B cell (primary cell): ENCODE data around the gene PTGDR2. TPM values are rescaled to one million over a fixed set of nuclear protein-coding genes. Genes with fewer than 3 reads are reported as not detected.

Source experiments
- ATAC-seq: fragments of 200-7000 bp; cut with Tn5 transposase; one replicate; pipeline ENCODE4 v1.10.0; 2021; ENCODE audit warnings: low read depth, mild to moderate bottlenecking, moderate number of reproducible peaks, moderate library complexity
- CTCF ChIA-PET: fragments of 350-600 bp; sonication (Branson Sonifier 250); formaldehyde crosslinking; loops from one replicate; lab custom pipeline; 2021; ENCODE audit warnings: antibody characterized with exemption, inconsistent platforms; lab: Charles Lee
- POLR2A ChIA-PET: fragments of 350-600 bp; sonication (Branson Sonifier 250); formaldehyde crosslinking; loops from one replicate; lab custom pipeline; 2021; ENCODE audit warnings: antibody characterized with exemption; lab: Charles Lee
- DNase-seq: peaks from one replicate; pipeline ENCODE4 v3.0.0; 2013
- H2AFZ ChIP-seq: 2 replicates; pipeline ENCODE4 v1.6.1; 2012; ENCODE audit warnings: mild to moderate bottlenecking, low read depth, low read length; ENCODE audit not compliant: insufficient read depth, poor library complexity, severe bottlenecking
- H3K27ac ChIP-seq, 2 donors: 1 replicate in 1 of 2; 2 replicates in 1 of 2; pipeline ENCODE4 v1.5.1; 2012 to 2013; ENCODE audit warnings: low read length in 2 of 2, mild to moderate bottlenecking in 2 of 2, moderate library complexity in 1 of 2
- H3K27me3 ChIP-seq, 4 experiments: fragments of 200-600 bp in 1 of 4; sonication (generic) in 1 of 4; replicated peaks in 1 of 4; 1 replicate in 2 of 4; 2 replicates in 2 of 4; pipeline versions ENCODE4 v1.6.1 to v1.7.0; 2013 to 2016; ENCODE audit warnings: low read length in 3 of 4, mild to moderate bottlenecking in 2 of 4, mixed read lengths in 1 of 4, moderate library complexity in 1 of 4; ENCODE audit not compliant: insufficient read depth in 4 of 4, control insufficient read depth in 3 of 4; ENCODE audit errors: control extremely low read depth in 1 of 4
- H3K36me3 ChIP-seq, 2 experiments: replicated peaks in 1 of 2; 1 replicate in 1 of 2; 2 replicates in 1 of 2; pipeline versions ENCODE4 v1.6.1 to v1.7.1; 2013; ENCODE audit warnings: low read length in 1 of 2; ENCODE audit not compliant: insufficient read depth in 2 of 2, control insufficient read depth in 1 of 2; ENCODE audit errors: control extremely low read depth in 1 of 2, extremely low read depth in 1 of 2
- H3K4me1 ChIP-seq, 2 donors: fragments of 200-600 bp in 1 of 2; sonication (generic) in 1 of 2; 1 replicate in 1 of 2; 2 replicates in 1 of 2; pipeline versions ENCODE4 v1.5.1 to v1.6.1; 2013 to 2017; ENCODE audit warnings: low read length in 2 of 2; ENCODE audit not compliant: control insufficient read depth in 2 of 2, insufficient read depth in 2 of 2
- H3K4me2 ChIP-seq: replicated peaks from 2 replicates; pipeline ENCODE3; 2012; ENCODE audit warnings: mild to moderate bottlenecking, low read depth, low read length; ENCODE audit not compliant: poor library complexity, severe bottlenecking
- H3K4me3 ChIP-seq, 5 experiments: fragments of 200-600 bp in 1 of 5; sonication (generic) in 1 of 5; 1 replicate in 3 of 5; 2 replicates in 2 of 5; pipeline versions ENCODE4 v1.5.1 to v1.7.0; 2011 to 2016; ENCODE audit warnings: low read length in 4 of 5, mild to moderate bottlenecking in 4 of 5, low read depth in 2 of 5, control low read depth in 1 of 5, moderate library complexity in 1 of 5; ENCODE audit not compliant: insufficient read depth in 1 of 5; ENCODE audit errors: control extremely low read depth in 1 of 5, extremely low read depth in 1 of 5
- H3K79me2 ChIP-seq: fragments of 200-600 bp; sonication (generic); one replicate; pipeline ENCODE4 v1.6.0; 2016; ENCODE audit warnings: low read length; ENCODE audit not compliant: control insufficient read depth, insufficient read depth
- H3K9ac ChIP-seq: fragments of 200-600 bp; sonication (generic); 2 replicates; pipeline ENCODE4 v1.6.1; 2017; ENCODE audit warnings: mild to moderate bottlenecking, low read length, moderate library complexity
- H3K9me3 ChIP-seq, 3 donors: one replicate each; pipeline versions ENCODE4 v1.6.1 to v1.7.1; 2013; ENCODE audit warnings: low read length in 2 of 3; ENCODE audit not compliant: control insufficient read depth in 2 of 3, insufficient read depth in 1 of 3; ENCODE audit errors: control extremely low read depth in 1 of 3
- H4K20me1 ChIP-seq: 2 replicates; pipeline ENCODE4 v1.6.0; 2012; ENCODE audit warnings: mild to moderate bottlenecking, low read length; ENCODE audit not compliant: insufficient read depth, control insufficient read depth, poor library complexity, severe bottlenecking
- H3K27ac Mint-ChIP-seq: one replicate; pipeline ENCODE4 v1.8.0; 2021; ENCODE audit warnings: mixed read lengths
- H3K27me3 Mint-ChIP-seq: one replicate; pipeline ENCODE4 v1.8.0; 2021; ENCODE audit warnings: mixed read lengths
- H3K4me1 Mint-ChIP-seq: one replicate; pipeline ENCODE4 v1.8.0; 2021; ENCODE audit warnings: mixed read lengths
- H3K4me3 Mint-ChIP-seq: one replicate; pipeline ENCODE4 v1.8.0; 2021; ENCODE audit warnings: mixed read lengths
- H3K9me3 Mint-ChIP-seq: one replicate; pipeline ENCODE4 v1.8.0; 2022; ENCODE audit warnings: mixed read lengths; ENCODE audit not compliant: insufficient read depth
- CTCF ChIP-seq: fragments of 200-600 bp; IDR thresholded peaks from one replicate; pipeline ENCODE4 v1.8.0; 2022; ENCODE audit warnings: antibody characterized with exemption, mild to moderate bottlenecking
- EZH2 ChIP-seq: IDR thresholded peaks from 2 replicates; pipeline ENCODE4 v1.6.1; 2012; ENCODE audit warnings: borderline replicate concordance, low read depth, mild to moderate bottlenecking, moderate library complexity, low read length; ENCODE audit not compliant: insufficient read depth, poor library complexity, severe bottlenecking
- WGBS: methylation state at CpG from one replicate; pipeline ENCODE4 v1.1.5; 2013; ENCODE audit warnings: missing lambda C conversion rate; ENCODE audit not compliant: insufficient coverage; 5-methylcytosine and 5-hydroxymethylcytosine counted together
- intact Hi-C: fragments of 100-400 bp; cut with micrococcal nuclease; formaldehyde crosslinking; loops from one replicate; pipeline ENCODE4 v1.10.0; 2022
- polyA plus RNA-seq: library from polyadenylated mRNA; depleted of rRNA; stranded (reverse); fragments of >200 nt; gene quantifications from 2 replicates; pipeline ENCODE4 v1.2.3, GENCODE V29; 2012
- total RNA-seq, 2 donors: library from RNA; stranded (reverse); fragments of 120-200 nt in 1 of 2; gene quantifications; 1 replicate in 1 of 2; 2 replicates in 1 of 2; pipeline versions ENCODE4 v1.2.3 to v1.2.4, GENCODE V29; 2013 to 2022

Gene PTGDR2
- total and polyA plus RNA-seq, 2 donors (not counting 1 experiment from before 2014, with no cell fraction given): 0.03 TPM; not detected in 1

- ChIA-PET POLR2A (no interaction called here), CTCF (no interaction called here)
- H3K27ac Mint-ChIP-seq: no peak within 1 kb of the TSS
- no peak for TF ChIP-seq EZH2
- no peak for TF ChIP-seq CTCF
- H3K36me3 ChIP-seq: no peaks in the 10 kb centered on the region
- H3K4me3 Mint-ChIP-seq: no peak within 1 kb of the TSS
- no peak within 1 kb of the TSS for H3K9ac ChIP-seq
- H3K4me3 ChIP-seq: no peak within 1 kb of the TSS
- ATAC-seq (no peak), DNase-seq (no peak)
- no peak within 1 kb of the TSS for H3K4me2 ChIP-seq
- no peaks in the 10 kb centered on the region for H4K20me1 ChIP-seq
- no peak within 1 kb of the TSS for H2AFZ ChIP-seq
- H3K4me1 Mint-ChIP-seq: no peaks in the 10 kb centered on the region
- 70% methylated on average over 11 of the region's 13 CpGs for WGBS
- H3K27me3 ChIP-seq: no peaks in the 10 kb centered on the region
- intact Hi-C loops: no loop called here
- H3K79me2 ChIP-seq: no peaks in the 10 kb centered on the region
- H3K9me3 ChIP-seq: no peaks in the 10 kb centered on the region
- H3K27ac ChIP-seq: no peak within 1 kb of the TSS
- H3K27me3 Mint-ChIP-seq: no peaks in the 10 kb centered on the region
- H3K9me3 Mint-ChIP-seq: no peaks in the 10 kb centered on the region
- no peaks in the 10 kb centered on the region for H3K4me1 ChIP-seq
These were observed 11.4 kb upstream of the PTGDR2 start, which contains the start of gene ZP1 for GRCh38 chr11:60866911-60867870. Gene ZP1 (plus strand): TSS chr11:60867542. CDS start chr11:60867562, 20 bp downstream.
